HL-60 (cell line): ENCODE results near the gene SMIM28.

Source experiments
- DNase-seq, 2 experiments: peaks; one replicate each; pipeline ENCODE4 v3.0.0-alpha.2; 2010 to 2020; ENCODE audit warnings: low read depth in 1 of 2, low spot score in 1 of 2
- H3K27ac ChIP-seq: fragments of 250-450 bp; sonication (Bioruptor Pico); replicated peaks from 2 replicates; pipeline ENCODE4 v1.5.1; 2020; ENCODE audit warnings: mild to moderate bottlenecking, moderate library complexity
- H3K27me3 ChIP-seq: fragments of 250-450 bp; sonication (Bioruptor Pico); 2 replicates; pipeline ENCODE4 v1.5.1; 2021; ENCODE audit warnings: mild to moderate bottlenecking, moderate library complexity; ENCODE audit not compliant: insufficient read depth, poor library complexity, severe bottlenecking
- H3K4me3 ChIP-seq: replicated peaks from 2 replicates; pipeline ENCODE4 v1.5.1; 2011; ENCODE audit warnings: mild to moderate bottlenecking, control low read depth, low read length; ENCODE audit not compliant: insufficient read depth
- CTCF ChIP-seq: IDR thresholded peaks from one replicate; pipeline ENCODE4 v1.5.1; 2011; ENCODE audit warnings: low read length, control low read depth, inconsistent platforms; ENCODE audit not compliant: insufficient read depth
- GABPA ChIP-seq: IDR thresholded peaks from 2 replicates; pipeline ENCODE4 v1.6.1; 2012; ENCODE audit warnings: low read depth
- POLR2AphosphoS5 ChIP-seq: IDR thresholded peaks from 2 replicates; pipeline ENCODE4 v1.6.1; 2012; ENCODE audit warnings: low read depth
- REST ChIP-seq: IDR thresholded peaks from 2 replicates; pipeline ENCODE4 v1.6.1; 2012; ENCODE audit warnings: low read depth; ENCODE audit not compliant: insufficient replicate concordance
- SPI1 ChIP-seq: IDR thresholded peaks from 2 replicates; pipeline ENCODE4 v1.6.1; 2012; ENCODE audit warnings: low read depth, mild to moderate bottlenecking, borderline replicate concordance

The SMIM28 gene

GRCh38 chr6:138331444-138331843 lies 46.3 kb upstream of the SMIM28 start:
- no peak for DNase-seq
- no peak for TF ChIP-seq POLR2AphosphoS5
- no peak for TF ChIP-seq GABPA
- no peak for TF ChIP-seq SPI1
- TF ChIP-seq CTCF: no peak
- no peak for TF ChIP-seq REST
- H3K27me3 ChIP-seq: peaks cover 14% of the 10 kb centered on the region
- no peak overlapping the region for H3K4me3 ChIP-seq
- no peak overlapping the region for H3K27ac ChIP-seq

- TF ChIP-seq REST: no peak
- TF ChIP-seq POLR2AphosphoS5: no peak
- TF ChIP-seq SPI1: no peak
- TF ChIP-seq CTCF: no peak
- no peak for TF ChIP-seq GABPA
- Histone ChIP-seq H3K27me3 (peaks cover 15% of the 10 kb centered on the region), H3K4me3 (no peak overlapping the region), H3K27ac (no peak overlapping the region)
- DNase-seq: no peak
Measured at GRCh38 chr6:138331984-138332383, 45.7 kb upstream of the SMIM28 start.

GRCh38 chr6:138334000-138334399 lies 43.7 kb upstream of the SMIM28 start:
- Histone ChIP-seq H3K4me3 (no peak overlapping the region), H3K27me3 (peaks cover 16% of the 10 kb centered on the region), H3K27ac (no peak overlapping the region)
- DNase-seq: no peak
- TF ChIP-seq REST: no peak
- no peak for TF ChIP-seq SPI1
- no peak for TF ChIP-seq GABPA
- no peak for TF ChIP-seq CTCF
- no peak for TF ChIP-seq POLR2AphosphoS5
